ENCODE measurements around the gene HDHD5.

HDHD5 gene

DNA sequence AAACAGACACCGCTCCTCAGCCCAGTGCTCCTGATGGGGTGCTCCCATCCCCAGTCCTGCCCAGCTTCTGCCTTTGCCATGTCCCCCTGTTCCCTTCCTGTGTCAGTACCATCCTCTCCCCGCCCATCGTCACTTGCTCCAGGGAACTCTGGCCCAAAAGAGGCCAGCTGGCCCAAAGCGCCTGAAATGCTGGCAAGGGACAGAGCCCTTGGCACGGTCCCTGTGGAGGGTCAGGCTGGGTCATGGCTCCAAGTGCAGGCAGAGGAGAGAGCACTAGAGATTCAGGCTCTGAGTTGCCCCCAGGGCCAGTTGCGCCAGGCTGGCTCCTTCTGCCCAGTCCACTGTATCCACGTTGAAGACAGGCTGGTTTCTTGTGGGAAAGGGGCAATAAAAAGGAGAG is 8.4 kb upstream of the HDHD5 start:
- H3K4me3 ChIP-seq (ENCODE audit: insufficient read depth, low read length, poor library complexity, severe bottlenecking) = no peak overlapping the region
- no peak overlapping the region for H3K27ac ChIP-seq (ENCODE audit: low read depth, low read length)
- H4K20me1 ChIP-seq (ENCODE audit: low read depth, low read length) = no peaks in the 10 kb centered on the region
- H3K36me3 ChIP-seq (ENCODE audit: low read length) = no peaks in the 10 kb centered on the region
- no peaks in the 10 kb centered on the region for H3K79me2 ChIP-seq (ENCODE audit: insufficient read depth, low read length)
- H3K27me3 ChIP-seq (ENCODE audit: low read length) = no peaks in the 10 kb centered on the region
- H2AFZ ChIP-seq (ENCODE audit: low read depth, low read length, severe bottlenecking) = no peak overlapping the region
- no peak overlapping the region for H3K4me2 ChIP-seq (ENCODE audit: low read depth, low read length, poor library complexity, severe bottlenecking)
- H3K9ac ChIP-seq (ENCODE audit: low read length) = no peak overlapping the region
- H3K9me3 ChIP-seq (ENCODE audit: insufficient read depth, low read length) = no peaks in the 10 kb centered on the region
- no peak for TF ChIP-seq EZH2phosphoT487 (conservative IDR thresholded peaks at IDR 0.05; ENCODE audit: low read length)
- TF ChIP-seq, protein P1, sequence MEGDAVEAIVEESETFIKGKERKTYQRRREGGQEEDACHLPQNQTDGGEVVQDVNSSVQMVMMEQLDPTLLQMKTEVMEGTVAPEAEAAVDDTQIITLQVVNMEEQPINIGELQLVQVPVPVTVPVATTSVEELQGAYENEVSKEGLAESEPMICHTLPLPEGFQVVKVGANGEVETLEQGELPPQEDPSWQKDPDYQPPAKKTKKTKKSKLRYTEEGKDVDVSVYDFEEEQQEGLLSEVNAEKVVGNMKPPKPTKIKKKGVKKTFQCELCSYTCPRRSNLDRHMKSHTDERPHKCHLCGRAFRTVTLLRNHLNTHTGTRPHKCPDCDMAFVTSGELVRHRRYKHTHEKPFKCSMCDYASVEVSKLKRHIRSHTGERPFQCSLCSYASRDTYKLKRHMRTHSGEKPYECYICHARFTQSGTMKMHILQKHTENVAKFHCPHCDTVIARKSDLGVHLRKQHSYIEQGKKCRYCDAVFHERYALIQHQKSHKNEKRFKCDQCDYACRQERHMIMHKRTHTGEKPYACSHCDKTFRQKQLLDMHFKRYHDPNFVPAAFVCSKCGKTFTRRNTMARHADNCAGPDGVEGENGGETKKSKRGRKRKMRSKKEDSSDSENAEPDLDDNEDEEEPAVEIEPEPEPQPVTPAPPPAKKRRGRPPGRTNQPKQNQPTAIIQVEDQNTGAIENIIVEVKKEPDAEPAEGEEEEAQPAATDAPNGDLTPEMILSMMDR (IDR thresholded peaks at IDR 0.05; ENCODE audit: insufficient read depth, low read length, poor library complexity, severe bottlenecking) = no peak
- no peaks in the 10 kb centered on the region for H3K9me2 ChIP-seq (replicated peaks; ENCODE audit: insufficient read depth, low read length)
- no peaks in the 10 kb centered on the region for H3F3A ChIP-seq (ENCODE audit: insufficient read depth)

DNA sequence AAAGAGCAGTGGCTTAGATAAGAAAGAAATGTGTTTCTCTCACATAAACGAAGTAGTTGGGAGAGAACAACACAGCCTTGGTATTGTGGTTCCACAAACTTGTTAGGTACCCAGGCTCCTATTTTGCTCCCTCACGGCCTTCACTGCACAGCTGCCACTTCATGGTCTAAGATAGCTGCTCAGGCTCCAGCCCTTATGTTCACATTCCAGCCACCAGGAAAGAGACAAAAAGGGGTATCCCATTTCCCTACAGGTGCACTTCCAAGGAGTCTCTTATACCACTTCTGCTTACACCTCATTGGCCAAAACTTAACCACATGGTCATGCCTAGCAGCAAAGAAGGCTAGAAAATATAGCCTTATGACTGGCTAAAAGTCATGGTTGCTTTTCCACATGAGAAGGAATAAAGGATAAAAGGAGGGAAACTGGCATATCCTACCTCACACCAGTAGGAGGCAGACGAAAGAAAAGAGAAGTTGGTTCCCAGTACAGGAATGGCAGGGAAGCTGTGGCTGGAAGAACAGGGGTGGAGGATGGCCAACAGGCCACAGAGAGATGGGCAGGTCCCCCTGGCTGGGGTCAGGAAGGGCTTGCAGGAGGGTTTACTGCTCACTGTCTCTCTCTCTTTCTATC is 5.4 kb upstream of the HDHD5 start:
- H3K4me3 ChIP-seq (ENCODE audit: insufficient read depth, low read length, poor library complexity, severe bottlenecking) = no peak overlapping the region
- no peaks in the 10 kb centered on the region for H3F3A ChIP-seq (ENCODE audit: insufficient read depth)
- no peaks in the 10 kb centered on the region for H3K36me3 ChIP-seq (ENCODE audit: low read length)
- no peaks in the 10 kb centered on the region for H3K9me3 ChIP-seq (ENCODE audit: insufficient read depth, low read length)
- H4K20me1 ChIP-seq (ENCODE audit: low read depth, low read length) = no peaks in the 10 kb centered on the region
- no peak overlapping the region for H2AFZ ChIP-seq (ENCODE audit: low read depth, low read length, severe bottlenecking)
- H3K9ac ChIP-seq (ENCODE audit: low read length) = no peak overlapping the region
- no peaks in the 10 kb centered on the region for H3K27me3 ChIP-seq (ENCODE audit: low read length)
- no peak overlapping the region for H3K4me2 ChIP-seq (ENCODE audit: low read depth, low read length, poor library complexity, severe bottlenecking)
- no peaks in the 10 kb centered on the region for H3K9me2 ChIP-seq (replicated peaks; ENCODE audit: insufficient read depth, low read length)
- no peak overlapping the region for H3K27ac ChIP-seq (ENCODE audit: low read depth, low read length)
- TF ChIP-seq, protein P1 (IDR thresholded peaks at IDR 0.05; ENCODE audit: insufficient read depth, low read length, poor library complexity, severe bottlenecking) = no peak
- no peak for TF ChIP-seq EZH2phosphoT487 (conservative IDR thresholded peaks at IDR 0.05; ENCODE audit: low read length)
- no peaks in the 10 kb centered on the region for H3K79me2 ChIP-seq (ENCODE audit: insufficient read depth, low read length)

DNA sequence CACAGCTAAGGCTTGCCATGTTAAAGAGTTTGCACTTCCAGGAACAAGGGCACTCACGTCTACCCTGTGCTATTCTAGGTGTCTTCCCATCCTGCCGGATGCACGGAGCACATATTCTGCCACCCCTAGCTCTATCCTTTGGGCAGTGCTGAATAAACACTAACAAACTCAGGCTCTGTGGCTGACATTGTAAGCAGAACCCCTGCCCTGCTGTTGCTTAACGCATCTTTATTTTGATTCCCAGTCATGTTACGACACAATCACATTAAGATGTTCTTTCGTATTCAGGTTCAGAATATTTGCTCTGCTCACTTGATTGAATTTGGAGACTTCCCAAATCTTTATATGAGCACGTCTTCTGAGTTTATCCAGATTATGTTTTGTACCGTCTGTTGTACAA is 3.7 kb upstream of the HDHD5 start:
- Histone ChIP-seq H3K27me3 (ENCODE audit: low read length) (no peaks in the 10 kb centered on the region), H3K36me3 (ENCODE audit: low read length) (no peaks in the 10 kb centered on the region)

More for the DNA sequence above, 3.7 kb upstream of the HDHD5 start:
- Histone ChIP-seq H3K4me2 (ENCODE audit: low read depth, low read length, poor library complexity, severe bottlenecking) (no peak overlapping the region), H3F3A (ENCODE audit: insufficient read depth) (no peaks in the 10 kb centered on the region), H3K27ac (ENCODE audit: low read depth, low read length) (no peak overlapping the region), H2AFZ (ENCODE audit: low read depth, low read length, severe bottlenecking) (no peak overlapping the region), H3K79me2 (ENCODE audit: insufficient read depth, low read length) (peaks cover 10% of the 10 kb centered on the region), H3K9me3 (ENCODE audit: insufficient read depth, low read length) (no peaks in the 10 kb centered on the region), H3K4me3 (ENCODE audit: insufficient read depth, low read length, poor library complexity, severe bottlenecking) (no peak overlapping the region), H3K9me2 (replicated peaks; ENCODE audit: insufficient read depth, low read length) (no peaks in the 10 kb centered on the region), H3K9ac (ENCODE audit: low read length) (no peak overlapping the region), H4K20me1 (ENCODE audit: low read depth, low read length) (no peaks in the 10 kb centered on the region)
- no peak for TF ChIP-seq EZH2phosphoT487 (conservative IDR thresholded peaks at IDR 0.05; ENCODE audit: low read length)
- TF ChIP-seq, protein P1 (IDR thresholded peaks at IDR 0.05; ENCODE audit: insufficient read depth, low read length, poor library complexity, severe bottlenecking) = no peak

All from SU-DHL-6 (cell line).